Left hindlimb (tissue), 1 donor: Measurements from ENCODE around the gene BNIP5.
A peak's percentile ranks its signal among the peaks of the same experiment; 100 is the strongest.

Experiments
- DNase-seq: peaks from one replicate; pipeline ENCODE4 v3.0.0-alpha.2; 2018

Gene BNIP5

GRCh38 chr6:36290668-36291620, 45.7 kb downstream of the BNIP5 start:
- no peak for DNase-seq

- no peak for DNase-seq
Observed at GRCh38 chr6:36289281-36289878, 47.3 kb downstream of the BNIP5 start.

GRCh38 chr6:36286858-36287257, 49.8 kb downstream of the BNIP5 start:
- DNase-seq: no peak

GRCh38 chr6:36285797-36286196, 50.9 kb downstream of the BNIP5 start:
- no peak for DNase-seq

GRCh38 chr6:36285187-36285671, 51.5 kb downstream of the BNIP5 start:
- DNase-seq: no peak

GRCh38 chr6:36284359-36284758, 52.3 kb downstream of the BNIP5 start:
- no peak for DNase-seq

GRCh38 chr6:36283608-36284007, 53.1 kb downstream of the BNIP5 start:
- DNase-seq: no peak

GRCh38 chr6:36280983-36281382, 55.7 kb downstream of the BNIP5 start:
- no peak for DNase-seq

GRCh38 chr6:36280467-36280866, 56.2 kb downstream of the BNIP5 start:
- no peak for DNase-seq

GRCh38 chr6:36277946-36278470, 58.7 kb downstream of the BNIP5 start:
- DNase-seq: no peak

- no peak for DNase-seq
Observed at GRCh38 chr6:36276581-36277536, 59.8 kb downstream of the BNIP5 start.

- DNase-seq: no peak
Observed at GRCh38 chr6:36273802-36274514, 62.7 kb downstream of the BNIP5 start.

GRCh38 chr6:36273067-36273466, 63.6 kb downstream of the BNIP5 start:
- DNase-seq: no peak

GRCh38 chr6:36272234-36272633, 64.5 kb downstream of the BNIP5 start:
- DNase-seq: no peak

GRCh38 chr6:36269834-36270705, 66.6 kb downstream of the BNIP5 start, which contains the start of gene PNPLA1:
Gene PNPLA1, plus strand, starts transcription at chr6:36270060. Its CDS starts 400 bp downstream, at chr6:36270460.
- DNase-seq: no peak

- DNase-seq: peak; percentile 63
Observed at GRCh38 chr6:36268478-36269275, 68.0 kb downstream of the BNIP5 start.

GRCh38 chr6:36267731-36268477, 68.8 kb downstream of the BNIP5 start:
- DNase-seq: no peak

- DNase-seq: no peak
Observed at GRCh38 chr6:36266913-36267644, 69.6 kb downstream of the BNIP5 start.
